SK-N-SH (cell line): Measurements from ENCODE around the gene SLC22A23. TPM values are rescaled to one million over a fixed set of nuclear protein-coding genes. Genes with fewer than 3 reads are reported as not detected.

Source experiments
- CTCF ChIA-PET: fragments of 300-600, 350-600 bp; formaldehyde crosslinking; extraction: SDS; loops from one replicate; lab custom pipeline; 2021; lab: Yijun Ruan, JAX
- POLR2A ChIA-PET: fragments of 350-600 bp; sonication (Branson Sonifier 250); formaldehyde crosslinking; extraction: SDS; loops from one replicate; lab custom pipeline; 2020; ENCODE audit warnings: antibody characterized with exemption, inconsistent platforms; lab: Yijun Ruan, JAX
- DNase-seq: peaks from one replicate; pipeline ENCODE4 v3.0.0; 2012
- H2AFZ ChIP-seq: fragments of 200-600 bp; sonication (generic); 2 replicates; pipeline ENCODE4 v1.8.1; 2016; ENCODE audit warnings: antibody characterized with exemption, mild to moderate bottlenecking, low read depth
- H3F3A ChIP-seq: fragments of 200-600 bp; sonication (generic); replicated peaks from 2 replicates; pipeline ENCODE3; 2016; ENCODE audit warnings: antibody characterized with exemption, mild to moderate bottlenecking; ENCODE audit not compliant: insufficient read depth
- H3K27ac ChIP-seq, 2 experiments: fragments of 200-500 bp in 1 of 2; fragments of 200-600 bp in 1 of 2; sonication (Bioruptor generic) in 1 of 2; sonication (generic), shearing (Covaris generic) in 1 of 2; 2 replicates each; pipeline versions ENCODE4 v1.5.1 to v1.6.1; 2014 to 2016; ENCODE audit warnings: low read depth in 2 of 2, inconsistent platforms in 1 of 2, low read length in 1 of 2, mild to moderate bottlenecking in 1 of 2, mixed read lengths in 1 of 2
- H3K27me3 ChIP-seq: fragments of 200-600 bp; sonication (generic), shearing (Covaris generic); 2 replicates; pipeline ENCODE4 v1.6.1; 2016; ENCODE audit warnings: mixed run types; ENCODE audit not compliant: insufficient read depth
- H3K36me3 ChIP-seq, 2 experiments: fragments of 200-500 bp in 1 of 2; fragments of 200-600 bp in 1 of 2; sonication (Bioruptor generic) in 1 of 2; sonication (generic) in 1 of 2; replicated peaks in 1 of 2; 2 replicates each; pipeline versions ENCODE3 to v1.5.1; 2014 to 2016; ENCODE audit warnings: low read length in 1 of 2, mild to moderate bottlenecking in 1 of 2; ENCODE audit not compliant: insufficient read depth in 2 of 2, control insufficient read depth in 1 of 2
- H3K4me1 ChIP-seq, 2 experiments: fragments of 200-500 bp in 1 of 2; fragments of 200-600 bp in 1 of 2; sonication (Bioruptor generic) in 1 of 2; sonication (generic), shearing (Covaris generic) in 1 of 2; 2 replicates each; pipeline versions ENCODE4 v1.5.1 to v1.6.1; 2014 to 2016; ENCODE audit warnings: low read depth in 1 of 2, low read length in 1 of 2, mixed run types in 1 of 2; ENCODE audit not compliant: insufficient read depth in 2 of 2, control insufficient read depth in 1 of 2
- H3K4me2 ChIP-seq: fragments of 200-600 bp; sonication (generic), shearing (Covaris generic); 2 replicates; pipeline ENCODE4 v1.6.1; 2017; ENCODE audit warnings: mixed run types
- H3K4me3 ChIP-seq, 2 experiments: fragments of 200-500 bp in 1 of 2; fragments of 200-600 bp in 1 of 2; sonication (Bioruptor generic) in 1 of 2; sonication (generic), shearing (Covaris generic) in 1 of 2; 2 replicates each; pipeline versions ENCODE4 v1.5.1 to v1.8.1; 2014 to 2016; ENCODE audit warnings: low read depth in 2 of 2, inconsistent platforms in 1 of 2, low read length in 1 of 2, mild to moderate bottlenecking in 1 of 2, mixed read lengths in 1 of 2, moderate library complexity in 1 of 2
- H3K79me2 ChIP-seq: fragments of 200-600 bp; sonication (generic); 2 replicates; pipeline ENCODE4 v1.8.1; 2017; ENCODE audit warnings: mild to moderate bottlenecking; ENCODE audit not compliant: insufficient read depth
- H3K9ac ChIP-seq: fragments of 200-600 bp; sonication (generic); 2 replicates; pipeline ENCODE4 v1.6.1; 2017; ENCODE audit warnings: mixed run types
- H3K9me2 ChIP-seq: fragments of 200-600 bp; sonication (generic); 2 replicates; pipeline ENCODE4 v1.6.1; 2017; ENCODE audit warnings: mixed run types
- H3K9me3 ChIP-seq: fragments of 200-600 bp; sonication (generic); 2 replicates; pipeline ENCODE4 v1.6.1; 2017; ENCODE audit warnings: mixed run types, mild to moderate bottlenecking, moderate library complexity
- H4K20me1 ChIP-seq: fragments of 200-600 bp; sonication (generic); 2 replicates; pipeline ENCODE4 v1.6.1; 2017; ENCODE audit warnings: mild to moderate bottlenecking, mixed run types; ENCODE audit not compliant: insufficient read depth
- CHD2 ChIP-seq: fragments of 150-350 bp; IDR thresholded peaks from 2 replicates; pipeline ENCODE4 v1.6.1; 2018; ENCODE audit warnings: low read length; ENCODE audit not compliant: partially characterized antibody
- EZH2phosphoT487 ChIP-seq: fragments of 200-600 bp; sonication (generic); IDR thresholded peaks from 2 replicates; pipeline ENCODE4 v1.6.1; 2017; ENCODE audit warnings: low read depth, mixed run types, mild to moderate bottlenecking, antibody characterized with exemption, moderate library complexity, borderline replicate concordance
- GATA2 ChIP-seq: sonication (generic); formaldehyde crosslinking; IDR thresholded peaks from 2 replicates; pipeline ENCODE4 v1.5.0; 2020; ENCODE audit warnings: mild to moderate bottlenecking, missing genetic modification reagents
- MXI1 ChIP-seq: IDR thresholded peaks from 2 replicates; pipeline ENCODE4 v1.6.1; 2012; ENCODE audit warnings: mild to moderate bottlenecking, low read depth, low read length, improper control_type of control experiment
- NFIC ChIP-seq: IDR thresholded peaks from 2 replicates; pipeline ENCODE4 v1.4.0; 2012; ENCODE audit warnings: borderline replicate concordance
- POLR2AphosphoS5 ChIP-seq: IDR thresholded peaks from 2 replicates; pipeline ENCODE4 v1.6.1; 2012; ENCODE audit warnings: low read depth, low read length
- RCOR1 ChIP-seq: fragments of 150-350 bp; IDR thresholded peaks from 2 replicates; pipeline ENCODE4 v1.6.1; 2017; ENCODE audit warnings: antibody characterized with exemption, low read length
- RFX5 ChIP-seq: IDR thresholded peaks from 2 replicates; pipeline ENCODE4 v1.6.1; 2012; ENCODE audit warnings: mild to moderate bottlenecking, improper control_type of control experiment, low read length
- YY1 ChIP-seq: IDR thresholded peaks from 2 replicates; pipeline ENCODE4 v1.4.0; 2012; ENCODE audit warnings: low read depth, mild to moderate bottlenecking
- WGBS: methylation state at CpG from one replicate; pipeline ENCODE4 v1.1.6; 2017; ENCODE audit warnings: low lambda C conversion rate; 5-methylcytosine and 5-hydroxymethylcytosine counted together
- polyA plus RNA-seq, 3 experiments: library from polyadenylated mRNA; depleted of rRNA; stranded (reverse); fragments of >200 nt; gene quantifications; 2 replicates each; pipeline ENCODE4 v1.2.3, GENCODE V29; 2012
- TF ChIP-seq, protein P1 (sequence below): IDR thresholded peaks from 2 replicates; pipeline ENCODE4 v1.4.0; 2012; ENCODE audit warnings: low read depth
- TF ChIP-seq, protein P2 (sequence below): fragments of 200-600 bp; sonication (generic); IDR thresholded peaks from 2 replicates; pipeline ENCODE4 v1.6.1; 2017; ENCODE audit warnings: antibody characterized with exemption, mild to moderate bottlenecking, moderate library complexity

SLC22A23 gene
- polyA plus RNA-seq, 1 of the 3 experiments (the other 2 are of a cell fraction), result not detected

DNA sequence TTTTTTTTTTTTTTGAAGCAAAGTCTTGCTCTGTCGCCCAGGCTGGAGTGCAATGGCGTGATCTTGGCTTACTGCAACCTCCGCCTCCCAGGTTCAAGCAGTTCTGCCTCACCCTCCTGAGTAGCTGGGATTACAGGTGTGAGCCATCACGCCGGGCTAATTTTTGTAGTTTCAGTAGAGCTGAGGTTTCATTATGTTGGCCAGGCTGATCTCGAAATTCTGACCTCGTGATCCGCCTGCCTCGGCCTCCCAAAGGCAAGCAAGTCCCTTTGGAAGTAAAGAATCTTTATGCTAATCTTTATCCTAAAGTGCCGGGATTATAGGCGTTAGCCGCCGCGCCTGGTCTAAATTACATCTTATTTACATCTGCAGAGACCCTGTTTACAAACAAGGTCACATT, 196.6 kb downstream of the SLC22A23 start (continued):
- TF ChIP-seq YY1 (no peak), CHD2 (no peak), RCOR1 (no peak), EZH2phosphoT487 (no peak), MXI1 (no peak), RFX5 (no peak)
- TF ChIP-seq, all 33 proteins: peak for 0

DNA sequence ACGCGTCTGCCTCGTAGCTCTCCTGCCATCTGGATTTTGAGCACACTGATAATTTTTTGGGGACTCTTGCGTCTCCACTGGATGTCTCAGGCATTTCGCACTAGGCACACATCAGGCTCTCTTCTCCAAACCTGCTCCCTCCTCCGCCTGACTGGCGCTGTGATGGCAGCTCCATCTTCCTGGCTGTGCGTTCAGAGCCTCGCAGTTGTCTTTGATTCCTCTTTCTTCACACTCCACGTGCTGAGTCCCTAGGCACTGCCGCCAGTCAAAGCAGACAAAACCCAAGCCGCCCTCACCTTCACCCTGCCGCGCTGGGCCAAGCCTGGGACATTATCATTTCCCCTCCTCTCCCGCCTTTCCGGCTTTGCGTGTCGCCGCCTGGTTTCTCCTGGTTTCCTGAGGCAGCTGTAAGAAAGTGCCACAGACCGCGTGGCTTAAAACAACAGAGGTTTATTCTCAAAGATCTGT, 197.3 kb downstream of the SLC22A23 start:
- Histone ChIP-seq H4K20me1 (peaks cover 20% of the 10 kb centered on the region), H2AFZ (peak overlapping the region; percentile 82), H3K36me3 (peaks cover 0 to 18% of the 10 kb centered on the region in 2 experiments), H3K27me3 (no peaks in the 10 kb centered on the region; the same call in 1 of the 2 replicates), H3K4me1 (peaks cover 6 to 23% of the 10 kb centered on the region in 2 experiments; a peak in 1 of 4 replicates), H3K27ac (peak overlapping the region; percentile 40 to 84; a peak in 3 of 4 replicates), H3K4me2 (peak overlapping the region; percentile 92), H3K79me2 (peaks cover 49% of the 10 kb centered on the region), H3K9me3 (no peaks in the 10 kb centered on the region), H3F3A (no peaks in the 10 kb centered on the region), H3K9me2 (no peaks in the 10 kb centered on the region), H3K4me3 (peak overlapping the region; percentile 75 to 88), H3K9ac (peak overlapping the region; percentile 70)
- WGBS, result 1% methylated on average over 21 of the region's 21 CpGs
- ChIA-PET CTCF (interaction anchor here (0.6 to 7.5 kb wide), 13 partner anchors 10 to 483 kb away, joined by 3 to 48 read pairs (median 4); no protein-coding TSS in a partner anchor), POLR2A (interaction anchor here (0.7 to 3.0 kb wide), 8 partner anchors 8 to 762 kb away, joined by 3 to 21 read pairs (median 4); a partner anchor contains a TSS)
- peak; percentile 67 for DNase-seq
- TF ChIP-seq, protein P1, sequence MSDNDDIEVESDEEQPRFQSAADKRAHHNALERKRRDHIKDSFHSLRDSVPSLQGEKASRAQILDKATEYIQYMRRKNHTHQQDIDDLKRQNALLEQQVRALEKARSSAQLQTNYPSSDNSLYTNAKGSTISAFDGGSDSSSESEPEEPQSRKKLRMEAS, result peak; percentile 79
- TF ChIP-seq POLR2AphosphoS5 (no peak), NFIC (no peak), MXI1 (peak; percentile 75; the same call in 1 of the 2 replicates), GATA2 (CRISPR knock-in tag) (no peak), RFX5 (no peak)
- TF ChIP-seq, protein P2, sequence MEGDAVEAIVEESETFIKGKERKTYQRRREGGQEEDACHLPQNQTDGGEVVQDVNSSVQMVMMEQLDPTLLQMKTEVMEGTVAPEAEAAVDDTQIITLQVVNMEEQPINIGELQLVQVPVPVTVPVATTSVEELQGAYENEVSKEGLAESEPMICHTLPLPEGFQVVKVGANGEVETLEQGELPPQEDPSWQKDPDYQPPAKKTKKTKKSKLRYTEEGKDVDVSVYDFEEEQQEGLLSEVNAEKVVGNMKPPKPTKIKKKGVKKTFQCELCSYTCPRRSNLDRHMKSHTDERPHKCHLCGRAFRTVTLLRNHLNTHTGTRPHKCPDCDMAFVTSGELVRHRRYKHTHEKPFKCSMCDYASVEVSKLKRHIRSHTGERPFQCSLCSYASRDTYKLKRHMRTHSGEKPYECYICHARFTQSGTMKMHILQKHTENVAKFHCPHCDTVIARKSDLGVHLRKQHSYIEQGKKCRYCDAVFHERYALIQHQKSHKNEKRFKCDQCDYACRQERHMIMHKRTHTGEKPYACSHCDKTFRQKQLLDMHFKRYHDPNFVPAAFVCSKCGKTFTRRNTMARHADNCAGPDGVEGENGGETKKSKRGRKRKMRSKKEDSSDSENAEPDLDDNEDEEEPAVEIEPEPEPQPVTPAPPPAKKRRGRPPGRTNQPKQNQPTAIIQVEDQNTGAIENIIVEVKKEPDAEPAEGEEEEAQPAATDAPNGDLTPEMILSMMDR, result peak; percentile 21; the same call in 1 of the 2 replicates
